ENCODE results near the gene CNN2.

CNN2 gene

DNA sequence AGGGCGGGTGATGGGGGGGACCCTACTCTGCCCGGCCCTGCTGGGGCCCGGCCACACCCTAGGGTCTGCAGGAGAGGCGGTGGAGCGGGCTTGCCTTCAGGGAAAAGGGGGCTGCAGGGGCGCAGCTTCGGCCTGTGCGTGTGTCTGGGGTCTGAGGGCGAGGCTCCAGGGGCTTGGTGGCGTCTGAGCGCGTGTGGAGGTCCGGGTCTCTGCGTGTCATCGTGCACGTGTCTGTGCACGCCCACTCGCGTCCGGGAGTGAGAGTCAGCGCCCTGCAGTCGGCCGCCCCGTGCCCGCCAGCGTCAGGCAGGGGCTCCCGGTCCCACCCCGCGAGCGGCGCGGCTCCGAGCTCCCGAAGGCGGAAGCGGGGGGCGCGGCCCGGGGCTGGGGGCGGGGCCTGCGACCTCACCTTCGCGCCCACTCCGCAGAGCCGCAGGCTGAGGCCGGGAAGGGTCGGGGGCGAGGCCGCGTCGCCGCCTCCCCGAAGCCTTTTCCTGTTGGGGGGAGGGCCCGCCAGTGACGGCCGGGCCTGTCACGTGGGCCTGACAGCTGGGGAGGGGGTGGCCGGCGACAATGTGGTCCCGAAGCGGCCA is 40.4 kb downstream of the CNN2 start, which contains the start of gene ARHGAP45:
Gene ARHGAP45 (plus strand): TSS at position 420 of the 593 bp plus-strand sequence. CDS start 239 bp downstream, outside the sequence.
- peak within 1 kb of the TSS; percentile 84 for H2BK15ac ChIP-seq (ENCODE audit: low read depth, poor library complexity, severe bottlenecking)
- 15% methylated on average over 51 of the region's 61 CpGs for WGBS
- no peaks in the 10 kb centered on the region for H3K79me1 ChIP-seq (replicated peaks; ENCODE audit: low read length, poor library complexity, severe bottlenecking)

DNA sequence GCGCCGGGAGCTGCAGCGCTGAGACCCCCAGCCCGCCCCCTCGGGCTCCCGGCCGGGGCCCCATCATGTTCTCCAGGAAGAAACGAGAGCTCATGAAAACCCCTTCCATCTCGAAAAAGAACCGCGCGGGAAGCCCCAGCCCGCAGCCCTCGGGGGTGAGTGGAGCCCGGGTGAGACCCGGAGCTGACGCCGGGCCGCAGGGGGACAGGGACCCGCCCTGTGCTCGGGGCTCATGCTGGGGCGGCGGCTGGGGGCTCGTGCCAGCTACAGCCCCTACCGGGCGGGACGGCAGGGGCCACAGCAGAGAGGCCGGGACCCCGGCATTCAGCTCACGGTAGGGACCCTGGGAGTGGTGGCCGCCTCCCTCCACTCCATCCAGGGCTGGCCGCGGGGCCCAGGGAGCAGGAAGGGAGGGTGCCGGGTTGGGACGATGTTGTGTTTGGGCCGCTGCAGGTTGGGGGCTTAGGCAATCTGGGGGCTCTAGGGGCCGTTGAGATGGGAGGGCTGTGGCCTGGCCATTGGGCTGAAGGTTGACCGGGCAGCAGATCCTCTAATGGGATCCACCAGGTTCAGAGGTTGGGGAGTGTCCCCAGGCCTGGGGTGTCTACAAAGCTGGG is 41.0 kb downstream of the CNN2 start:
- Histone ChIP-seq H3K27me3 (ENCODE audit: control insufficient read depth in 1 of 2, insufficient read depth in 1 of 2, low read length in 2 of 2) (peaks cover 50 to 74% of the 10 kb centered on the region in 2 experiments), H3K4ac (ENCODE audit: low read depth in 1 of 2, low read length in 2 of 2) (no peak overlapping the region), H3K9ac (ENCODE audit: low read length) (no peak overlapping the region), H3K79me1 (replicated peaks; ENCODE audit: low read length, poor library complexity, severe bottlenecking) (no peaks in the 10 kb centered on the region), H3K23ac (ENCODE audit: low read length in 2 of 2) (no peak overlapping the region), H2AFZ (ENCODE audit: low read depth, low read length) (no peak overlapping the region), H3K18ac (ENCODE audit: low read depth in 1 of 2, low read length in 2 of 2) (no peak overlapping the region), H4K8ac (ENCODE audit: low read length) (peak overlapping the region; percentile 38), H3K36me3 (ENCODE audit: control insufficient read depth in 1 of 2, insufficient read depth in 2 of 2, low read depth in 1 of 2, low read length in 2 of 2) (peaks cover 0 to 7% of the 10 kb centered on the region in 2 experiments), H2BK120ac (ENCODE audit: low read depth, low read length) (no peak overlapping the region), H3K9me3 (ENCODE audit: control insufficient read depth, low read length) (no peaks in the 10 kb centered on the region), H3K4me3 (ENCODE audit: insufficient read depth in 1 of 2, low read depth in 1 of 2, low read length in 2 of 2) (peak overlapping the region in 1 of 2 experiments; percentile 28), H2BK12ac (ENCODE audit: low read length in 2 of 2) (no peak overlapping the region), H3K4me2 (ENCODE audit: low read length, poor library complexity, severe bottlenecking) (peak overlapping the region; percentile 53), H3K27ac (ENCODE audit: low read length, poor library complexity, severe bottlenecking) (no peak overlapping the region), H2BK15ac (ENCODE audit: low read depth, poor library complexity, severe bottlenecking) (peak overlapping the region; percentile 84), H3K14ac (ENCODE audit: low read length in 2 of 2) (no peak overlapping the region), H2BK5ac (ENCODE audit: low read depth, low read length, poor library complexity, severe bottlenecking) (no peak overlapping the region), H4K91ac (ENCODE audit: low read length) (no peak overlapping the region), H2AK5ac (ENCODE audit: low read length, severe bottlenecking) (no peak overlapping the region), H3K4me1 (ENCODE audit: control insufficient read depth, insufficient read depth, low read depth, low read length) (peaks cover 39% of the 10 kb centered on the region)
- no peak for DNase-seq
- WGBS, result 19% methylated on average over 38 of the region's 38 CpGs

More for the DNA sequence above, 40.4 kb downstream of the CNN2 start, which contains the start of gene ARHGAP45:
- no peak within 1 kb of the TSS for H3K27ac ChIP-seq (ENCODE audit: low read length, poor library complexity, severe bottlenecking)
- H2BK120ac ChIP-seq (ENCODE audit: low read depth, low read length), result no peak within 1 kb of the TSS
- H4K91ac ChIP-seq (ENCODE audit: low read length), result no peak within 1 kb of the TSS
- no peak within 1 kb of the TSS for H2AK5ac ChIP-seq (ENCODE audit: low read length, severe bottlenecking)
- H3K36me3 ChIP-seq (ENCODE audit: control insufficient read depth in 1 of 2, insufficient read depth in 2 of 2, low read depth in 1 of 2, low read length in 2 of 2), result peaks cover 0 to 12% of the 10 kb centered on the region in 2 experiments
- H3K4ac ChIP-seq (ENCODE audit: low read depth in 1 of 2, low read length in 2 of 2), result no peak within 1 kb of the TSS
- peak within 1 kb of the TSS; percentile 53 for H3K4me2 ChIP-seq (ENCODE audit: low read length, poor library complexity, severe bottlenecking)
- peaks cover 44 to 68% of the 10 kb centered on the region in 2 experiments for H3K27me3 ChIP-seq (ENCODE audit: control insufficient read depth in 1 of 2, insufficient read depth in 1 of 2, low read length in 2 of 2)
- H2BK5ac ChIP-seq (ENCODE audit: low read depth, low read length, poor library complexity, severe bottlenecking), result no peak within 1 kb of the TSS
- H3K9ac ChIP-seq (ENCODE audit: low read length), result no peak within 1 kb of the TSS
- H3K9me3 ChIP-seq (ENCODE audit: control insufficient read depth, low read length), result no peaks in the 10 kb centered on the region
- no peak within 1 kb of the TSS for H3K23ac ChIP-seq (ENCODE audit: low read length in 2 of 2)
- peak within 1 kb of the TSS in 1 of 2 experiments; percentile 56 for H3K18ac ChIP-seq (ENCODE audit: low read depth in 1 of 2, low read length in 2 of 2)
- H3K4me3 ChIP-seq (ENCODE audit: insufficient read depth in 1 of 2, low read depth in 1 of 2, low read length in 2 of 2), result peak within 1 kb of the TSS in 1 of 2 experiments; percentile 28
- H3K4me1 ChIP-seq (ENCODE audit: control insufficient read depth, insufficient read depth, low read depth, low read length), result peaks cover 39% of the 10 kb centered on the region
- DNase-seq, result no peak
- peak within 1 kb of the TSS in 1 of 2 experiments; percentile 86 for H3K14ac ChIP-seq (ENCODE audit: low read length in 2 of 2)
- peak within 1 kb of the TSS in 1 of 2 experiments; percentile 48 for H2BK12ac ChIP-seq (ENCODE audit: low read length in 2 of 2)
- H2AFZ ChIP-seq (ENCODE audit: low read depth, low read length), result no peak within 1 kb of the TSS
- H4K8ac ChIP-seq (ENCODE audit: low read length), result peak within 1 kb of the TSS; percentile 38

DNA sequence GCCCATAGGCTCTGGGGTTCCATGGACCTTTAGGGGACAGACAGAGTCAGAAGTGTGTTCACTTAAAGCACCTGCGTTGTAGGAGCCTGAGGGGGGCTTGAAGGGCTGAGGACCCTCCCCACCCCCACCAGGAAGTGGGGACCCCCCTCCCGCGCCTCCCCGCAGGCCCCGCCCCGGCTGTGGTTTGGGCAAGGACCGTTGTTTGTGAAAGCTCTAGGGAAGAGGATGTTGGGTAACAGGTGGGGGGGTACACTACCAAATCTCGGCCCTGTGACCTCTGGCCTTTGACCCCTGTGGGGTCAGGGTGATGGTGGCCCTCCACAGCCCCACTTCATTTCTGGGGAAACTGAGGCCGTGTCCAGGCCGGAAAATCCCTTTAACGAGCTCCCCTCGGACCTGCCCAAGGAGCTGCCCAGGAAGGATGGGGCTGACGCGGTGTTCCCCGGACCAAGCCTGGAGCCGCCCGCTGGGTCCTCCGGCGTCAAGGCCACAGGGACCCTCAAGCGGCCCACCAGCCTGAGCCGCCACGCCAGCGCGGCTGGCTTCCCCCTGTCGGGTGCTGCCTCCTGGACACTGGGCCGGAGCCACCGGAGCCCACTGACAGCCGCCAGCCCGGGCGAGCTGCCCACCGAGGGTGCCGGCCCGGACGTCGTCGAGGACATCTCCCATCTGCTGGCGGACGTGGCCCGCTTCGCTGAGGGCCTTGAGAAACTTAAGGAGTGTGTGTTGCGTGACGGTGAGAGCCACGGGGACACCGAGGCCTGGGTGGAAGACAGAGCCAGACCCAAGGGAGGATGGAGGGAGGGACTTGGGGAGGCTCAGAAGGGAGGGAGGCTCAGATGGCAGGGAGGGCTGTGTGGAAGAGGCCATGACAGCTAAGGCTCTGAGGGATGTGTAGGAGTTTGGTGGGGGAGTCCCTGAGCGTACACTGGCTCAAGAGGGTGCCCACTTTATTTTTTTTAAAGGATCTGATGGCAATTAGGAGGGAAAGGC is 41.9 kb downstream of the CNN2 start:
- Histone ChIP-seq H3K36me3 (ENCODE audit: control insufficient read depth in 1 of 2, insufficient read depth in 2 of 2, low read depth in 1 of 2, low read length in 2 of 2) (peaks cover 0 to 7% of the 10 kb centered on the region in 2 experiments), H3K23ac (ENCODE audit: low read length in 2 of 2) (no peak overlapping the region), H4K91ac (ENCODE audit: low read length) (no peak overlapping the region), H2BK5ac (ENCODE audit: low read depth, low read length, poor library complexity, severe bottlenecking) (no peak overlapping the region), H3K9ac (ENCODE audit: low read length) (no peak overlapping the region), H3K14ac (ENCODE audit: low read length in 2 of 2) (no peak overlapping the region), H3K27ac (ENCODE audit: low read length, poor library complexity, severe bottlenecking) (no peak overlapping the region), H2BK12ac (ENCODE audit: low read length in 2 of 2) (no peak overlapping the region), H2AK5ac (ENCODE audit: low read length, severe bottlenecking) (no peak overlapping the region), H3K4me2 (ENCODE audit: low read length, poor library complexity, severe bottlenecking) (no peak overlapping the region), H3K79me1 (replicated peaks; ENCODE audit: low read length, poor library complexity, severe bottlenecking) (no peaks in the 10 kb centered on the region), H4K8ac (ENCODE audit: low read length) (no peak overlapping the region), H3K4me1 (ENCODE audit: control insufficient read depth, insufficient read depth, low read depth, low read length) (peaks cover 39% of the 10 kb centered on the region), H3K4ac (ENCODE audit: low read depth in 1 of 2, low read length in 2 of 2) (no peak overlapping the region), H3K9me3 (ENCODE audit: control insufficient read depth, low read length) (no peaks in the 10 kb centered on the region), H2BK120ac (ENCODE audit: low read depth, low read length) (no peak overlapping the region), H2BK15ac (ENCODE audit: low read depth, poor library complexity, severe bottlenecking) (no peak overlapping the region), H3K4me3 (ENCODE audit: insufficient read depth in 1 of 2, low read depth in 1 of 2, low read length in 2 of 2) (no peak overlapping the region), H2AFZ (ENCODE audit: low read depth, low read length) (no peak overlapping the region), H3K18ac (ENCODE audit: low read depth in 1 of 2, low read length in 2 of 2) (no peak overlapping the region), H3K27me3 (ENCODE audit: control insufficient read depth in 1 of 2, insufficient read depth in 1 of 2, low read length in 2 of 2) (peaks cover 50 to 83% of the 10 kb centered on the region in 2 experiments)
- no peak for DNase-seq
- 92% methylated on average over 41 of the region's 45 CpGs for WGBS

Data from mesenchymal stem cell (in vitro differentiated cells and primary cell).